Putamen (tissue), 1 donor: ENCODE results near the gene CD36.

Source experiments
- DNase-seq: peaks from one replicate; pipeline ENCODE4 v3.0.0-alpha.2; 2016; ENCODE audit warnings: low spot score

CD36 gene

DNA sequence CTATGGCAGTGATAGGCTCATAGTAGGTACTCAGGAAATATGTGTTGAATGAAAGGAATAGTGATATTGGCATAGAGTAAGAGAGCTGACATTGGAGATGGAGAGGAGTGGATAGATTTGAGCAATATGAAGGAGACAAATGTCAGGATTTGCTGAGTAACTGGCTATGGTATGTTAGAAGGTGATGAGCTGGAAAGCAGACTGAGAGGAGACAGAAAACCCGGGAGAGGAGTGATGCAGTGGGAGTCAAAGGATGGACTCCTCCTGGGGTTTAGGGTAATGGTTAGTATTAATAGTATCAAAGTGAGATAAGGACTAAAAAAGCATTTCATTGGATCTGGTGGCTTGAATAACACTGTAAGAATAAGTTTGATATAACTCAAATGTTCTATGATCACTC is 64.8 kb downstream of the CD36 start:
- DNase-seq, result no peak

DNA sequence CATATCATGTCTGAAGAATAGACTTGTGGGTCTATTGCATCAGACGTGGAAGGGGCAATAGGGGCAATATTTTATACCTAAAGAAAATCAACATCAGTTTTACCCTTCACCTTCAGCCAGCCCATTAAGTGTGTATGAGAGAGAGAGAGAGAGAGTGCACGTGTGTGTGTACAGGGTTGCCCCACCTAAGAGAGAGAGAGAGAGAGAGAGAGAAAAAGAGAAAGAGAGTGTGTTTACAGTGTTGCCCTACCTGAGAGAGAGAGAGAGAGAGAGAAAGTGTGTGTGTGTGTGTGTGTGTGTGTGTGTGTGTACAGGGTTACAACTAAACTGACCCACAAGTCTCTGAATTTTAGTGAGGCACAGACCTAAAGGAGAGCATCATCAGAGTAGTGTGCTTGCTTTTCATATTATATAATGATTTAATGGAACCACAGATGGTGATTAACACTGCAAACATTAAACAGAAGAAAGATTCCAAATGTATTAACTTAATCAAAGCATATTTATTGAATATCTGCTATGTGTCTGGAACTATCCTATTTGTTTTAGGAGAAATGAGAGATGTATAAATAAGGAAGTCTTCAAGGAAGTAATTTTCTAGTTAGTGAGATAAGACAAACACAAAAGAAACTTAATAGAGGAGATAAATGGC is 66.8 kb downstream of the CD36 start:
- no peak for DNase-seq

DNA sequence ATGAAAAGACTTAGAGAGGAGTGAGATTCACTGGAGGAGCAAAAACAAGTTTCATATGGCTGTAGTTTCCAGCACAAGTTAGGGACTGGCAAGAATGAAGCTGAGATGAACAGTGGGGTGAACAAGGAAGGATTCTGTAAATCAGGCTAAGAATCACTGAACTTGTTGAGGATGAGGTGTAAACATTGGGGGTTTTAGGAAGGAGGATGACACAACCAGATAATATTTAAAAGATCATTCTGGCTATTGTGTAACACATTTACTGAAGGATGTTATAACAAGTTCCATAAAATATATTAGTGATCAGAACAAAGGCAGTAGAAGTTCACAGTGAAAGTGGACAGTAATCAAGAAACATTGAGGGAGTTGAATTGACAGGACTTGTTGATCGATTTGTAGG is 68.9 kb downstream of the CD36 start:
- DNase-seq, result no peak

DNA sequence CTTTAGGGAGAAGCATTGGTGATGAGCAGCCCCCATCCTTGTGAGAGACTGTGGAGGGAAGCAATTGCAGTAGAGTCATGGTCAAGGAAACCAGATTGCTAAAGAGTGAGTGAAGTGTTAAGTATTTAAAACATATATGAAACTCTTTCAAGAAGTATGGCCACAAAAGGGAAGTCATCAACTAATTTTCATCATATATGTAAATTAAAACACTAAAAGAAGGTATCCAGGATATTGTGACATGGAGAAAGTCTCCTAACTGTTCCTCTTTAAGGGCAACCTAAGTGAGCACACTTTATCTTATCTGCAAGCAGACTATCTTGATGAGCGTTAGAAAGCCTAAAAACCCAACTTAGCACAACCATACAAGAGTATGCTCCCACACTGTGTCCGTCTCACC is 69.7 kb downstream of the CD36 start:
- no peak for DNase-seq

- DNase-seq, result no peak
Measured at GRCh38 chr7:80711531-80711930, 73.1 kb downstream of the CD36 start.

- DNase-seq, result no peak
Measured at GRCh38 chr7:80719261-80719660, 80.8 kb downstream of the CD36 start.

DNA sequence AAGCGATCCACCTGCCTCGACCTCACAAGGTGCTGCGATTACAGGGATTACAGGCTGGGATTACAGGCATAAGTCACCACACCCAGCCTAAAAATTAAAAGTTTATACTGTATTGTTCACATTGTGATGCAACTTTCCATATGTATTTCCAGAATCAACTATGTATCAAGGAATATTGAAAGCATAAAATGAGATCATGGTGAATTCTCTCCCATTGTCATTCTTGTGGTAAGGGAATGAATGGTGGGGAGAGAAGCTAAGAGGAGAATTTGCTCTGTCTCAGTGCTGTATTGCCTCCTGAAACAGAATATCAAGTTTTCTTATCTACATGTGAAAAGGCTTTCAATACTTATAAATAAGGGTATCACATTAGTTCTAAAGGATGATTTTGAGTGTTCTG is 81.7 kb downstream of the CD36 start:
- no peak for DNase-seq

- peak; percentile 72 for DNase-seq
Measured at GRCh38 chr7:80721883-80722615, 83.6 kb downstream of the CD36 start.

GRCh38 chr7:80722616-80723195 is 84.3 kb downstream of the CD36 start:
- DNase-seq, result no peak

DNA sequence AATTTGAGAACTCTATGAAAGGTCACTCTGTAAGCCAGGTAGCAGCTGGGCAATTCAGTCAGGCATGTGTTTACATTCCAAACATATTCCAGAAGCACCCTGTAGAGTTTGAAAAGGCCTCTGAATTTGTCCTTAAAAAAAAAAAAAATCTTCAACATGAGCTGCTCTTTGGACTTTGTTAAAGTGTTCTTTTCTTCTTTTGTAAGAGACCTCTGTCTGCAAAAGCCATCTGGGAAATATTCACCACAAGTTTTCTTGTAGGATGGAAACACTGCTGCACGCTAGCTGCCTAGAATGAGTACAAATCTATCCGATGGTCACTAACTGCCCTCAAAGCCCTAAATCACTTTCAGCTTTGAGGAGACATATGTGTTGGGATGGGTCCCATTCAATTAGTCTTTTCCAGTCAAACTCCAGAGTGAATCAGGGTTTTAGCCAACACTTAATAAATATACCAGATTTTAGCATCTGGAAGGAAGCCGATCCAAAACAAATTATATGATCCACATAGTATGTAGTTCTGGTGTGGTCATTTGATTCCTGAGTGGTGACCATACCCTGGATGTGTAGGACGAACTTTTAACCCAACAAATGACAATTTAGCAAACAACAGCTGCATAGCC is 85.9 kb downstream of the CD36 start:
- DNase-seq, result no peak

DNA sequence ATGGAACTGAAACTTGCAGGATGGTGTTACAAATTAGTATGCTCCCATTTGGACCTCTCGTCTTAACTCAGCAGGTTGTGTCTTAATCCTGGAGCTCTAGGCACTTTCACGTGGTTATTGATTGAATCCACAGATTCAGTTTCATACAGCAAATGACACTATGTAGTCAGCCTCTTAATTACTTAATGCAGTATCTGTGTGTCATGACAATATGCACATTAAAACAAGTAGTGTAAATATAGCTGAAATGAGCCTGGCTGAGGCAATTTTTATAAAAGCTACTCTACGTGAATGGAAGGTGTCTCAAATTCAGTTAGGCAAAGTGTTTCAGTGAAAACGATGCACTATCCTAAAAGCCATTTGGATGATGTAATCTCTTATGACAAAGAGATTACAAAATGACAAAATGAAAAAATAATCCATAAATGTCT is 86.8 kb downstream of the CD36 start:
- DNase-seq, result no peak
